Renal pelvis (tissue), 4 donors: ENCODE data around the gene ACAD11. TPM values are rescaled to one million over a fixed set of nuclear protein-coding genes. Genes with fewer than 3 reads are reported as not detected.
"Not testable (repeated sequence)": the region's sequence is repeated elsewhere in the genome, so short reads cannot be mapped to it uniquely, and the experiment has no call there.

ENCODE experiments used
- DNase-seq: peaks from one replicate; pipeline ENCODE4 v3.0.0-alpha.2; 2013
- polyA plus RNA-seq, 3 donors: library from polyadenylated mRNA; unstranded; fragments of 120-200 nt; gene quantifications; one replicate each; pipeline ENCODE4 v1.2.1, GENCODE V29; 2013; ENCODE audit not compliant: insufficient read length in 3 of 3

ACAD11 gene
- polyA plus RNA-seq, 3 donors, result 35.5 to 63.4 (median 50.5) TPM

DNA sequence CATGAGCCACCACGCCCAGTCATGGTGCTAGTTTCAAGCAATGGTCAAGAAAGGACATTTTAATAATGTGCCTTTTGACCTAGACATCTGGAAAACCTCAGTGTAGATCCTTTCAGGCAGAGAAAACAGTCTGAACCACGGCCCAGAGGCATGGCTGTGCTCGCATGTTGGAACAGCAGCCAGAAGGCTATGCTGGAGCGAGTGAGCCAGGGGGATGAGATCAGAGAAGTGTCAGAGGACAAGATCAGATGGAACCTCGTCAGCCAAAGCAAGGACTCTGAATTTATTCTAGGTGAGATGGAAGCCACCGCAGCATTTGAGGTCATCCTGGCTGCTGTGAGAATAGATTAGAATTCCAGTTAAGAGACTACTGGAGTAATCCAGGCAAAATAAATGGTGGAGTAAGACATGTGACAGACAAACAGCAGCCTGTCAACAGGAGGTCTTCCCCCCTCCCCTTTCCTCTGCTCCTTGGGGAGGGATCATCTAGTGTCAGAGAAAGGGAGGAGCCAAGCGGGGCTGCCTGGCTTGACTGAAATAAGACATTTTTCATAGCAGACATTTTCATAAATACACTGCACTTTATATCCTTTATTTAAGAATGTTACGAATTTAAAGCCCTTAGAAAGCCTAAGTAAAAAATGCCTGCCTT, 103.0 kb downstream of the ACAD11 start:
- DNase-seq, result no peak

DNA sequence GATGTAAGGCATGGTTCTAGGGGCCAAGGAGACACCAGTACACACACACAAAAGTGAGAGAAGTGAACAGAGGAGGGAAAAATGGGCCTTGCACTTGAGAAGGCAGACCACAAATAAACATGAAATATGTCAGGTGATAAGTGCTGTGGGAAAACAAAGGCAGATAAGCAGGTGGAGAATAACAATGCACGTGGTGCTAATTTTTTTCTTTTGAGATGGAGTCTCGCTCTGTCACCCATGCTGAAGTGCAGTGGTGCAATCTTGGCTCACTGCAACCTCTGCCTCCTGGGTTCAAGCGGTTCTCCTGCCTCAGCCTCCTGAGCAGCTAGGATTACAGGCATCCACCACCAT, 103.6 kb downstream of the ACAD11 start:
- not testable (repeated sequence) for DNase-seq

DNA sequence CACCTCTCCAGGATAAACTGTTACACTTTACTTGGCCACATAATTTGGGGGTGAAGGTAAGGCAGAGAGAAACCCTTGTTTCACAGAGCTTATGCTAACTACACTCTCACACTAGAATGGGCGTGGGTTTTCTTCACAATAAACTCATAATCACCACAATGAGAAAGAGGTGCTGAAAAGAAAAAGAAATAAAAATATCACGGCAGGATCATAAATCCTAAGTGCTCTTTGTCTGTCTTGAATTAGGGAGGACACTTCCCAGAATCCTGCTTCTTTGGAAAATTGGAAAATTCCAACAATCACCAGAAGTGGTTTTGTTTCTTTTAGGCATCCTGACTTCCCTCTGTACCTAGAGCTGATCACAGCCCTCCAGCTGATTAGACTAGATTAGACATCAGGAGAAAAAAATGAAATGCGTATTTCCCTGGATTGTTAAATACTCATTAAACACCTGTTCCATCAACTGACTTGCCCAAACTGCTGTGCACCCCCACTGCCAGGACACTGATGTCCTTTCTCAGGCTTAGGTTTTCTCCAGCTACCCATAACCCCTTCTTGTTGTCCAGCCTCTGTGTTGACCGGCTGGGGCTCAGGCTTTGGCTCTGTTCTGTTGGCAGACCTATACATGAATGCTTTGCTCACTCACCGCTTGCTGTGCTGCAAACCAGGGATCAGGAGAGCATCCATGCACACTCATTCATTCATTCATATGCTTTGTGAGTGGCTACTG, 104.1 kb downstream of the ACAD11 start:
- no peak for DNase-seq

DNA sequence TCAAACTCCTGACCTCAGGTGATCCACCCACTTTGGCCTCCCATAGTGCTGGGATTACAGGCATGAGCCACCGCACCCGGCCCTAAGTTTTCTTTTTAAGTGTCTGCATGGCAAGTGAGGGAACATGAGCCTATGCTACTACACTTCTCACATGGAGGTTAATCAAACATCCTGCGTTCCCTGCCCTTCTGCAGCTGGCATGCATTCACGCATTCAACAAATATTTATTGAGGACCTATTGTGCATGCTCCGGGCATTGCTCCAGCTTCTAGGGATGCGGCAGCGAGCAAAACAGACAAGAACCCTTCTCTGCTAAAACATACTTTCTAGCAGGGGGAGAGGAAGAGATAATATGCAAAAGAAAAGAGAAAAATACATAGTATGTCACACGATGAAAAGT, 105.2 kb downstream of the ACAD11 start:
- no peak for DNase-seq

DNA sequence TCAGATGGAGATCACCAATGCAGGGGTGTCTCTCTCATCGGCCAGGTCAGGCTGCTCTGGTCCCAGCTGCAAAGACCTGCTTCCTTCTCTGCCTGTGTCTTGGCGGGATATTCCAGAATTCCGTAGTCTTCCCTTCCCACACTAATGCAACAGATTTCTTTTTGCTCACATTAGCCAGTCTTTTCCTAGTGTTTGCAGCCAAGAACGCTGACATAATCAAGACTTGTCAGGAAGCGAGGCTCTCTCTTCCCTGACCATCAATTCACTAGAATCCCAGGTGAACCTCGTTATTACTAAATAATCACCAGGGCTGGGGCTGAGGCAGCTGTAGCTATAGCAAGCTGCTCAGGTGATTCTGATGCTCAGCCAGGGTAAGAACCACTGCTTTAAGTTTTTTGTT, 105.8 kb downstream of the ACAD11 start:
- DNase-seq, result no peak

DNA sequence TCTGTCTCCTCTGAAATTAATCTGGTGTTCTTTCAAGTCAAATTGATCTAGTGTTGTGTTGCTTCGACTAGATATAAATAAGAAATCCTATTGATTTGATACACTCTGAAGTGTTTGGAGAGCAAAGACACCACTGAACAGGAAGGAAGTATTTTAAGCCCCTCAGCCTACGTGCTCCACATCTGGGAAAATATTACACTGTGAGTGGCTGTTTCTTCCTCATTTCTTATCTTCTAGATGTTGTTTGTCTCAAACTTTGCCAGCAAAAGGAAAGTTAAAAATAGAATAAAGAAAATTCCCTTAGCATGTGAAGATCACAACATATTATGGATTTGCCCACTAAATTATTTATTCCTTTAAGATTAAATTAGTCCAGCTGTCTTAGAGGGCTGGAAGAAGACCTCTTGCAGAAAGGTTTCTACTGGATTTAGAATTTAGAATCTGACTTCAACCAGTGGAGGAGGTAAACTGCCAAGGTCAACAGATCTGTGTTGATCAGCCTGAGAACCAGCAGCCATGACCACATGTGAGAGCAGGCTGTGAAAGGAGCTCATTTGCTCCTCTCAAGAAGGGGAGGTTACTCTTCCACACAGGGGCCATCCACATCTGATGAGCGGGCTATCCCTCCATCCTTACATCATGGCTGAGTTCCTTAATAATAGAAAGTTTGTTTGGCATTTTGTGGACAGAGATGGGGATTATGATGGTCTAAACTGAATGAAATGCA, 108.9 kb downstream of the ACAD11 start:
- no peak for DNase-seq

DNA sequence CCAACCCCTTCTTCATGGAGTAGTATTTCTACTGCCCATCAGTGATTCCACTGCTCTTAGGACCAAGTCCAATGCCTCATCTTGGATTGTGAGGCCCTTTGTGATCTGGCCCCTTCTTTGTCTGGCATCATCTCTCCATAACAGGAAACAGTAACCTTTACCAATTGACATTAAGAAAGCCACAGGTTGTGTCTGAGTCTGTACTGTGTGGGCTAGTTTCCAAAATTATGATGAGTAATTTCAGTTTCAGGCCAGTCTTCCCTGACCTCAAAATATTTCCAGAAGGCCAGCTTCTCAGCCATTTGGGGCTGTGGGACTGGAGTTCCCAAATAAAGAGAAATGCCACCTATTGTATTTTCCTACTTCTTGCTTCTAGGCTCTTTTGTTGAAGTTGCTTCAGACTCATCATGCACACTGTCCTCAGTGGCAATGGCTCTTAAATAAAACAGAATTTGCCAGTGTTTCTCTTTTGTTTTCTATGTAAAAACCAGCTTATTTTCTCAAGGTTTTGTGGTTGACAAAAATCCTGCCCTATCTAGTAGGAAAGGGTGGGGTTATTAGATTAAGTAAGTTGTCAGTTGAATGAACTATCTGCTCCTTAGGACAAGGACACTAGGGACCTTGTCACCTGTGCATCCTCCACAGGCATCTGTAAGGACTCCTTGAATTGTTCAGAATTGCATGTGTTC, 109.6 kb downstream of the ACAD11 start:
- no peak for DNase-seq

DNA sequence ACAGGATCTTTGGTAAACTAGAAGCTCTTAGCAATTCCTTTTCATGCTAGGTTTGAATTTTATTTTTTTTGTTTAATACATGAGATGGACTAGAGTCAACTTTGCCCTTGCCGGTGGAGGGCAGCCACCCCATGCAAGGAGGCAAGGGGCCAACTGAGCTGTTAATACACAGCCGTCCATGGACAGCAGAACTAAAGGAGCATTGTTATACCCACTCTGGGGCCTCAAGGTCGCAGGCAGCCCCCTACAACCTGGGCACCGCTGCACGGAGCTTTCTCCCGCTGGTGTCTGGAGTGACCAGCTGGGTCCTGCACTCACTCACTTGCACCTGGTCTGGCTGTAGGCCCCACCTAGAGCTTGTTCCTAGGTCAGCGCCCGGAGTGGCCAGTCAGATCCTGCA, 110.4 kb downstream of the ACAD11 start:
- no peak for DNase-seq

DNA sequence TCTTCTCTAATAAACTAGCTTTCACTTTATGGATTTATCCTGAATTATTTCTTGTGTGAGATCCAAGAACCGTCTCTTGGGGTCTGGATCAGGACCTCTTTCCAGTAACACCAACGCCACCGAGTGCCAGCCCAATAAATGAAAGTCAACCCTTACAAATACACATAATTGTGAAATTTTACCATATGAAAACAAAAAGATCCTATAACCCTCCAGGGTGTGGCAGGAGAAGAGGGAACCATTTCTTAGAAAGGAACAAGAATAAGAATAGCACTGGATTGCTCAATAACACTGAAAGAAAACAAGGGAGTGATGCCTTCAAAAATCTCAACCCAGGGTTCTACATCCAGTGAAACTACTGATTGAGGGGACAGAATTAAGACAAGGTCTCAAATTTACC, 114.1 kb downstream of the ACAD11 start:
- DNase-seq, result no peak

DNA sequence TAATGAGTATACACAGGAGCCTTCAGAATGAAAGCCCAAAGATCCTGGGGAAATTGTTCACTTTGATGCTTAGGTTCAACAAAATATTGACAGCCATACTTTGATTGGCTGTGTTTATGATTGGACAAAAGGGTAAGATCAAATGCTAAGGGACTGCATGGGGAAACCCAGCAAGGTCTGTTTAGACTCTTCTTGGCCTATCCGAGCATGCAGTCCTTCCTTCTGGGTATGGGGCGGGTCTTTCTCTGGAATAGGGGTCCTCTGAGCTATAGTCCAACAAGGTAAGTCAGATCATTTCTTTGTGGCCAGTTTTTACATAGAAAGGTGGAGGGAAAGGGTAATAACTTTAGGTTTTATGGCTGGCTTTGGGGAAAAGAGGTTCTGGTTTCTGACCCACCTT, 115.5 kb downstream of the ACAD11 start:
- no peak for DNase-seq

DNA sequence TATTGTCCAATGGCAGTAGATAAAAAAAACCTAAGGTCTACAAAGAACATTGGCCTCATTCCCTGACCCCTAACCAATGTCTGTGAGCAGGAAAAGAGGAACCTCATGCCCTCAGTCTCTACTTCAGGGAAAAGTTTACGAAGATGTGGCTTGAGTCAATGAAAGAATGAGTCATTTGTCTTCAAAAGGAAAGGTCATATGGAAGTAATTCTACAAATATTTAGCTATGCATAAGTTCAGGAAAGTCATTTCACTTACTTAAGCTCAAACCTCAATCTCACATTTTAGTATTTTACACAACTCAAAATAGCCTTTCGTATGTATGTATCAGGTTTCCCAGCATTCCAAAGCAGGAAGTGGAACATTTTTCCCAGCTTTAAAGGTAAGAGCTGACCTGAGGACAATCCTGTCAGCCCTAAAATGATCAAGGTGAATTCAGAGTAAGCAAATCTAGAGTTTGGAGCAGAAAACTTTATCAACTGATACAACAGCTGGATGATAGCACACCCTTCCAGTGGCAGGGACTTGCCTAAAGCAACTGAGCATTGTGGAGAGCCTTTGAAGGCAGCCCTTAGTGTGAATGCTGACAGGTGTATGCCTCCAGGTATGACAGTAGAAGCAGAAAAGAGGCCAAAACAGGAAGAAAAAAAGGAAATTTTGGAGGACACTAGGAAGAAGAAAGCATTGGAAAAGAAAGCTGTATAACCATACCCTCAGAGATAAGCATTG, 116.4 kb downstream of the ACAD11 start:
- no peak for DNase-seq

DNA sequence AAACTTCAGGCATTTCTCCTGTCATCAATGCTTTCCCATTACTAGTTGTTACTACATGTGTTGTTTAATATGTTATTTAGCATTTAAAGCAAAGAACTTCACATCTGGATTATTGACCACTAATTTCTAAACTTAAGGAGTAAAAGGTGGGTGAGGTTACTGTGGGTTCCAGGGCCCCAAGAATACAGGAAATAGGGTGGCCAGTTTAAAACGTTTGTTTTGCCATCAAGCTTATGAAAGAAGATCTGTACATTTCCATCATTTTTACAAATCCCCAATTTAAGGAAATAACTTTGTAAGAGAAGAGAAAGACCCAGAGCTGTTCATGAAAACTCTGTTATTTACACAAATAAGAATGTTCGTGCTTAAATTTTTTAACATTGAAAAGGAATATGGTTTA, 117.0 kb downstream of the ACAD11 start:
- DNase-seq, result no peak

DNA sequence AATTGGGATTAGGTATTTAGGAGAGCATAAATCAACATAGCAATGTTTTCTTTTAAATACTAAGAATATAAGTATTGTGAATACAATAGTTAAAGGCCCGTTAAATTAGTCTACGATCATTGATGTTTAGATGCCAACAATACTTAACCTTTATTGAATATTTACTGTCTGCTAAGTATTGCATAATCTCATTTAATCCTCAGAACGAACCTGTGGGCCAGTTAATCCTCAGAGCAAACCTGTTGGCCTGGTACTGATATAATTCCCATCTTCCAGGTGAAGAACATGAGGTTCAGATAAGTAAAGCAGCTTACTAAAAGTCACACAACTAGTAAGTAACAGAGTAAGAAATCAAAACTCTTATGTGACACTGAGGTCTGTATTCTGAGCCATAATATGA, 119.9 kb downstream of the ACAD11 start:
- DNase-seq, result no peak

DNA sequence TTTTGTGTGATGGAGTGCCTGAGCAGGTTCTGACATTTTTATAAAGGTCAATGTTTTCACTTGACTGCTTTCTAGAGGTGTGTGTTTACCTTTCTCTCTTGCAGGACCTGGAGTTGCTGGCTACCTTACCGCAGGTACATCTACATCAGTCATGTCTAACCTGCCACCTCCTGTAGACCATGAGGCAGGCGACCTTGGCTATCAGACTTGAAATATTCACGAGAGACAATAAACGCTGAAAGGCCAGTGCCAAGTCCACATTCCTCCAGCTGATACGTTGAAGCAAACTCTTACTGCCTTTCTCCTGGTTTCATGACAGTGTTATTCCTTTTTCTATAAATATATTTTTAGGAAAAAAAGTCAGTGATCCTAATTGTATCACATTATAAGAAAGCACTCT, 121.5 kb downstream of the ACAD11 start:
- no peak for DNase-seq

DNA sequence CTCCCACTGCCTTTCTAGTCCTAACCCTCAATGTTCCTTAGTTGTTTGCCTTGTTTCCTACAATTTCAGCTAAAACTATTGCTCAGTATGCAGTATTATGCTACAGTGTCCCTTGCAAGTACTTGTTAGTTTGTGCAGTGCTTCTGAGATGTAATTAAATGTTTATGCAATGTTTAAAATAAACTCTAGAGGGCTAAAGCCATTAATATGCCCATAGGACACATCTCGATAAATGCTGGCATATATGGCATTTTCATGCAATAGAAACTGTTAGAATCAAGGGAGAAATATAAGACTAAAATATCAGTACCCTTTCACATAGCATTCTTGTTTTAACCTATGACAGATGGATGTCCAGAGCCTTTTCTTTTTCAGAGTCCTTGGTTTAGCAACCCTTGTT, 122.3 kb downstream of the ACAD11 start:
- DNase-seq, result no peak

DNA sequence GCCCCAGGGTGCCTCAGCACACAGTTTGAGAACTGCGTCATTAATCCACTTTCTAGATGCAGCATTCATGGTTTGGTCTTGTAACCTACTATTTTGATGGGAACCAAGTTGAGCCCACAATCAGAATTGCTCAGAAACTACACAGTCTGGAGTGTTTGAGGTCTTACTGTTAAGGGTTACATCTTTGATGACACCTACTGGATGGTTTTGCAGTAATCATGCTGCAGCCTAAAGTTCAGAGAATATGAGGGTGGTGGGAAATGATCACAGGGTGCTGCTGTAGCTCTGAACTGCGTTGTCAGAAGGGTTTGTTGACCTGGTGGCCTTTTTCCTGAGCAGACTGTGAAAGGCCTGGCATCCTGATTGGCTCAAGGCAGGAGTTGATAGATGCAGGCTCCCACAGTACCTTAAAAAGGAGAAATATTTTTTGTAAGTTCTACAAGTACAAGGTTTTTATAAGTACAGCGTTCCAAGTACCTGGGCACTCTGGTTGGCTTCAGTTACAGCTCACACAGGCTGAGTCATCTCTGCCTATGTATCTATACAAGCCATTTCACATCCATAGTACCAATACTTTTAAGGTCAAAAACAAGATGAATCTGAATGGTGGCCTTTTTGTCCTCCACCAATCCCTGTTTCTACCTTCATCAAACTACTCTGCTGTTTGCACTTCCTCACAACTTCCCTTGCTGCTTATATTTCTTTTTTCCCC, 123.0 kb downstream of the ACAD11 start:
- no peak for DNase-seq

DNA sequence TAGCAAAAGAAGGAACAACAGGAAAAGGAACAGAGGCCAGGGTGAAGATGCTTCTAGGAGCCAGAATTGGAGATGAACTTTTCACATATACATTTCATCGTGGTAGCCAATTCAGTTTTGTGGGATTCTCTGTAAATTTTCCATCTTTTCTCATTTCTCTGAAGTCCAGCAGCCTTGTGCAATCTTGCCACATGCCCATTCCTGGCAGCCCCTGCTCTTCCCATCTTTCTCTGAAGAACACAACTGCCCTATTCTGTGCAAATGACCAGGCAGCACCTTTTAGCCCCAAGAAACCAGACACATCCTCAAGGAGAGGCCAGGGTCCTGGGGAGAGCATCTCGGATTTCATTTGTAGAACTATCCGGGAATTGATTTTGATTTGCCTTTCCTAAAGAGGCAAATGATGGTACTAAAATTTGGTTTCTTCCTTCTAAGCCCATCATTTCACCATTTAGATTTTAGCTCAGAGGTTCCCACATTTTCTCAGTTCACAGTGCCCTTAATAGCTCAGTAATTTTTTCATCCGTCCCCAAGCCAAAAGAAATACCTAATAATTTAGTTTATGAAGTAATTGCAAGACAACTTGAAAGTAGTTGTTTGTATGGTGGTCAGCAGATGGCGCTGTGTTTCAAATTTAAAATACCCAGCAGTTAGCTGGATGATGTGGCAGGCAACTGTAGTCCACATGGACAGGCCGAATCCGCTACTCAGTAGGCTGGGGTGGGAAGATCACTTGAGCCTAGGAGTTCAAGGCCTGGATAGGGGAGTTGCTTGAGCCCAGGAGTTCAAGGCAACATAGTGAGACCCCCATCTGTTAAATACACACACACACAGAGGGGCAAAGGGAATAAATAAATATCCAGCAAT, 123.8 kb downstream of the ACAD11 start:
- DNase-seq, result peak; percentile 60

DNA sequence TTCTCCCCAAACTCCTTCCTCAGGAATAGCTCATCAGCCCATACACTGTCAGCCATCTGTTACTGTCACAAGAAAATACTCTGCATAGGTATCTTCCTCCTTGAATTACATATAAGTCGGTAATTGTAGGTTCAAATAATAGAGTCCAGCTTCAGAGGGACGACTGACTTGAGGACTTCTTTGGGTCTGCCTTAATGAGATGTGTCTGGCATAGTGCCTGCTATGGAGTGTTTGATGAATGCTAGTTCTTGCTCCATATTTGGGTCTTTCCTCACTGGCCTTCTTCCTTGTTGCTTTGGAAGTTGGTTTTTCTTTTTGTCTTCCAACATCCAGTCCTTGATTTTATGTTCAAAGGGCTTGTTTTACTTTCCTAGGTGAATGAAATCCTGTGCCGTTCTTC, 129.0 kb downstream of the ACAD11 start:
- DNase-seq, result no peak

DNA sequence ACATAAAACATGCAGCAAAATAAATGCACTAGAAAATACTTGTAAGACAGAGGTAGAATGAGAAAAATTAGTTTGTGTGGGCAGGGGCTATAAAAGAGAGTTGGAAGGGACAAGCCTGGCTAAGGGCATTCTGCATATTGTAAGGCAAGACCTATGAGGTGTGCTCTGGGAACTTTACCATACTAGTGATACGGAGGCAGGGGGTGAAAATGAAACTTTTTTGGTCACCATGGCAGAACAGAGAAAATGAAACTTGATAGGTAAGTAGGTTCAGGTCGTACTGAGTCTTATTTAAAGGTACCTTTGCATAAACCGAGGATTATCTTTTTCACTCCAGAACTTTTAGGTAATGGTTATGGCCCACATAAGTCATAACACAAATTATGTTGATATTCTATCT, 137.3 kb downstream of the ACAD11 start:
- DNase-seq, result no peak

DNA sequence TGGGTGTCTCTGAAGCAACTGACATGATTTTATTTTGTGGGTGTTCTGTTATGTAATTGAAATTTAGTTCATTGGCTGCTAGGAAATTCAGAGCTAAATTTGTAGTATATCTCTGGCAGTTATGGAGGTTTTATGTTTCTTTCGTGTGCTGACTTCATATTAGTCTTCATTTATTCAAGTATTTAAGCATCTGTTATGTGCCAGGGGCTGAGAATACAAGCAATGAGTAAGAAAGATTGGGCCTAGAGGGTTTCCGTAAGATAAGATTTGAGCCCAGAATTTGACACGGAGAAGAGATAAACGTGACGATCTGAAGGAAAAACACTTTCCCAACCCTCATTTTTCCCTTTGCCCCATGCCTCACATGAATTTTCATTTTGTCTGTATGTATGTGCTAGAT, 137.7 kb downstream of the ACAD11 start:
- DNase-seq, result no peak
